Urothelium cell line (cell line): Measurements from ENCODE around the gene MRPL43.
"Not testable (repeated sequence)": the region's sequence is repeated elsewhere in the genome, so short reads cannot be mapped to it uniquely, and the experiment has no call there.

Source experiments
- DNase-seq: peaks from one replicate; pipeline ENCODE4 v3.0.0; 2011; ENCODE audit warnings: low spot score, mixed read lengths
- FAIRE-seq: peaks from 2 replicates; lab custom pipeline; 2011; peaks lifted over from hg19 to GRCh38; lab: Jason Lieb, UNC

MRPL43 gene

GRCh38 chr10:100986952-100987684, at the start of gene MRPL43, which contains the start of gene TWNK:
TSS of gene MRPL43 (minus strand) at chr10:100987497. CDS start at chr10:100987443, 54 bp downstream.
TSS of gene TWNK (plus strand) at chr10:100987543. CDS start at chr10:100988211, 668 bp downstream.
- peak; percentile 91 for DNase-seq
- peak; percentile 79 for FAIRE-seq

DNA sequence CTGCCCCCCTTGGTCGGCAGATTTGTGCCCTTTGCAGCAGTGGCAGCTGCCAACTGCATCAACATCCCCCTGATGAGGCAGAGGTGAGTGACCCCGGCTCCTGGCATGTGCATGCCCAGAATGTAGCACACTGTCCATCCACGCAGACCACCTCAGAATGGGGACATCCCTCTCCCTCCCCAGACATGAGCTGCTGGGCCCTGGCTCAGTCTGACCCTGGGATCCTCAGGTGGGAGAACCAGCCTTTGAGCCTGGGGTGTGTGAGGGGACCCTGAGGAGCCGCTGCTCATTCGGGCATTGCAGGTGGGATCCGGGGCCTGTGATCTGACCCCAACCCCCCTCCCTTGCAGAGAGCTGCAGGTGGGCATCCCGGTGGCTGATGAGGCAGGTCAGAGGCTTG, 49.4 kb upstream of the MRPL43 start:
- no peak for FAIRE-seq

DNA sequence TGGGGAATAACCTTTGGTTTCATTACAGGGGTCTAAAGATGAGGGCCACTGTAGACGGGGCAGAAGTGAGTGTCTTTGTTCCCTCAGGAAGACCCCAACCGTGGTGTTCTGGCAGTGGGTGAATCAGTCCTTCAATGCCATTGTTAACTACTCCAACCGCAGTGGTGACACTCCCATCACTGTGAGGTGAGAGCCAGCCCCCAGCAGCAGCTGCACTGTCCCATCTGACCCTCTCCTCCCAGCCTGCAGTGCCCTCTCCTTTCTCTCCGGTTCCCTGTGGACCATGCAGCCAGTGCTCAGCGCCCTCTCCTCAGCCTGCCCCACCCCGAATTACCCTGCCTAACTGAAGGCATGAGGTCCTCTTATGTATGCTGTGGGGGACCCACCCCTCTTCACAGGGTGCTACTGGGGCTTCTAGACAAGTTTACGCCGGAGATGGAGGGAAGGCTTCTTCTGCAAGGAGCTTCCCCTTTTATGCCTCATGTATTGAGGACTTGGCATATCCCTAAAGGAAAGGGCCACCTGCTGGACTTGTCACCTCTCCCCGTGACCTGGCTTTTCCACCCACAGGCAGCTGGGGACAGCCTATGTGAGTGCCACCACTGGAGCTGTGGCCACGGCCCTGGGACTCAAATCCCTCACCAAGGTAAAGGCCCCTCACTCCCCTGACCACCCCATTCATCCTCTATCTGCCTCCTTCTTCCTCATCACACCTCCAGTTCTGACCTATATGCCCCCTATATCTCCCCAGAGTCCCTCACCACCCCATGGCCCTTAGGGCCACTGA, 48.8 kb upstream of the MRPL43 start:
- FAIRE-seq: peak; percentile 37

More for the DNA sequence above, 49.4 kb upstream of the MRPL43 start:
- DNase-seq: no peak

GRCh38 chr10:101035314-101035713, 48.0 kb upstream of the MRPL43 start:
- FAIRE-seq (no peak), DNase-seq (no peak)

More for the DNA sequence above, 48.8 kb upstream of the MRPL43 start:
- DNase-seq: no peak

DNA sequence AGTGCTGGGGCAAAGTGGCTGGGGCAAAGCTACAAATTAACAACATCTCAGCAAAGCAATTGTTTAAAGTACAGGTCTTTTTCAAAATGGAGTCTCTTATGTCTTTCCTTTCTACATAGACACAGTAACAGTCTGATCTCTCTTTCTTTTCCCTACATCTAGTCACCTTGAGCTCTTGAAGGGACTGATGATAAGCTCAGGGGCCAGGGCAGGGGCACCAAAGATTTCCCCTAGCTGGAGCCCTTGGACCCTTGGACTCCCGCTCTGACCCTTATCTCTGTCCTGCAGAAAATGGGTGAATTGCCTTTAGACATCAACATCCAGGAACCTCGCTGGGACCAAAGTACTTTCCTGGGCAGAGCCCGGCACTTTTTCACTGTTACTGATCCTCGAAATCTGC, 47.1 kb upstream of the MRPL43 start:
- FAIRE-seq, DNase-seq: not testable (repeated sequence)

GRCh38 chr10:101033276-101033675, 46.0 kb upstream of the MRPL43 start:
- FAIRE-seq (no peak), DNase-seq (no peak)

GRCh38 chr10:101032637-101033224, 45.4 kb upstream of the MRPL43 start:
- FAIRE-seq (no peak), DNase-seq (peak; percentile 83)

GRCh38 chr10:101031796-101032636, 44.7 kb upstream of the MRPL43 start:
- DNase-seq: peak; percentile 77
- peak; percentile 69 for FAIRE-seq

GRCh38 chr10:101031128-101031795, 44.0 kb upstream of the MRPL43 start, which contains the start of the genes PDZD7 and SFXN3:
TSS of gene PDZD7 (minus strand) at chr10:101031129. CDS start at chr10:101030219, 910 bp downstream.
TSS of gene SFXN3 (plus strand) at chr10:101031234. CDS start at chr10:101034695, 3,461 bp downstream.
- DNase-seq (peak; percentile 98), FAIRE-seq (peak; percentile 56)

DNA sequence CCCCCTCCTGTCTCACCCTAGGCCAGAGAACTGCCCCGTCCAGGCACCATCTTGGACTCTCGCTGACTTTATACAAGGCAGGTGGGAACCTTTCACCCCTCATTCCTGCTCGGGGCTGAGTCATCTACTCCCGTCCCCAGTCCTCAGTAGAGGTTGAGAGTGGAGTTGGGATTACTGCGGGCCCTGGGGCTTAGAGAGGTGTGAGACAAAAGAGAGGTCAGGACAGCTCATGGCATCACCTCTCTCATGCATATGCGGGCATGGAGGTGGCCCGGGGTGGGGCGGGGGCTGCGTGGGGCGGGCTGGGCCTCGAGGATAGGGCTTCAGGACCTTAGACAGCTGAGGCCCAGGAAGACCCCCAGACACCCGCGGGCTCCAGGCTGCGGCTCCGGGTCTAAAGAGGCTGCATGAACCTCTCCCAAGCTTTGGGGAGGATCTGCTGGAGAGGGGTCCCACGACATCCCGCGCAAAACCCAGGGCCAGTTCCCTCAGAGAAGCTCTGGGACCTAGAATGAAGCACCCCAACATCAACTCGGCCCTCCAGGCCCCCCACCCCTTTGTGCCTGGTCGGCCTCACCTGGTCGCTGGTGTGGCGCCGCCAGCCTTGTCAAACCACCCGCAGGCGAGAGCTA, 43.3 kb upstream of the MRPL43 start:
- FAIRE-seq (no peak), DNase-seq (no peak)

GRCh38 chr10:101029520-101030295, 42.4 kb upstream of the MRPL43 start:
- peak; percentile 5 for FAIRE-seq
- no peak for DNase-seq

DNA sequence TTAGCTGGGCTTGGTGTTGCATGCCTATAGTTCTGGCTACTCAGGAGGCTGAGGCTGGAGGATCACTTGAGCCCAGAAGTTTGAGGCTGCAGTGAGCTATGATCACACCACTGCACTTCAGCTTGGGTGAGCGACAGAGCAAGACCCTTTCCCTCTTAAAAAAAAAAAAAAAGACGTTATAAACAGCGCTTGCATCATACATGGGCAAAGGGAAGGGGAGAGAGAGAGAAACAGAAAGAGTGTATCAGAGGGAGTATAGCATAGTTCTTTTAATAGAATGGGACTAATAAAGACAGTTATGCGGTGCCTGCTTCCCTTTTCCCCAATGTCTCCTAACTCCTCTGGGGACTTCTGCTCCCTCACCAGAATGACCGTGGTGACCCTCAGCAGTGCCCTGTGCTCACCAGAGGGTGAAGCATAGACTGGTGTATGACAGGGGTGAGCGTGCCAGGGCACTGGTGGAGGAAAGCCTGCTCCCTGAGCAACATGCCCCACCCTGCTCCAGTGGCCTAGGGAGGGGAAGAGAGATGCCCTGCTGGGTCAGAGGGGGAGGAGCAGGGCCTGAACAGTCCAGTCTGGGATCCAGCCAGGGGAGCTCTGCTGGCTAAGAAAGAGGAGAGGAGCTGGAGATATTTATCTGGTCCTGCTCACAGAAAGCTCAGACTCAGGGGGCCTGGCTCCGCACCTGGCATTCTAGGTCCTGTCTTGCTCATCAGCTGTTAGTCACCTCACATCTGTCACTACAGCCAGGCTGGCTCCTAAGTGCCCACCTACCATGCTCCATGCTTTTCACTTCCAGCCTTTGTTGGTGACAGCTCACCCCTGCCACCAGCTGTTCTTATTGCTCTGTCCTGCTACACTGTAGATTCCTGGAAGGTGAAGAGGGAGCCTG, 41.4 kb upstream of the MRPL43 start:
- FAIRE-seq: no peak
- no peak for DNase-seq

DNA sequence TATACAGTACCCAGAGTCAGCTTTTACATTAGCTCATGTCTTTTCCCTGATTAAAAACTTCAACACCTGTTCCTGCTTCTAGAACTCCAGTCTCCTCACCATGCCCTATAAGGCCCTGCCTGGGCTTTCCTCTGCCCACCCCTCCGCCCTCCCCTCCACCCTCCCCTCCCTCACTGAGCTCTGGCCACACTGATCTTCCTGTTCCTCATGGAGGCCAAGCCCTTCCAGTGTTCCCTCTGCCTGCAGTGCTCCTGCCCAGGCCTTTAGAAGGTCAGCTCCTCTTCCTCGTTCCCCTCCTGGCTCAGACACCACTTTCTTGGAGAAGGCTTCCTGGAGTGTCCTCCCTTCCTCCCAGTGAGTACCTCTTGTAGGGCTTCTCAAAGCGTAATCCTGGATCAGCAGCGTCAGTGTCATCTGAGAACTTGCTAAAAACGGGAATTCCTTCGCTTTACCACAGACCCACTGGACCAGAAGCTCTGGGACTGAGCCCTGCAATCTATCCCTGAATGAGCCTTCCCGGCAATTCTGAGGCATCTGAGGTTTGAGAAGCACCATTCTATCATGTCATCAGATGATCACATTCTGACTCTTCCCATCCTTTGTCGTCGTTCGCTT, 39.9 kb upstream of the MRPL43 start:
- FAIRE-seq: no peak
- no peak for DNase-seq

DNA sequence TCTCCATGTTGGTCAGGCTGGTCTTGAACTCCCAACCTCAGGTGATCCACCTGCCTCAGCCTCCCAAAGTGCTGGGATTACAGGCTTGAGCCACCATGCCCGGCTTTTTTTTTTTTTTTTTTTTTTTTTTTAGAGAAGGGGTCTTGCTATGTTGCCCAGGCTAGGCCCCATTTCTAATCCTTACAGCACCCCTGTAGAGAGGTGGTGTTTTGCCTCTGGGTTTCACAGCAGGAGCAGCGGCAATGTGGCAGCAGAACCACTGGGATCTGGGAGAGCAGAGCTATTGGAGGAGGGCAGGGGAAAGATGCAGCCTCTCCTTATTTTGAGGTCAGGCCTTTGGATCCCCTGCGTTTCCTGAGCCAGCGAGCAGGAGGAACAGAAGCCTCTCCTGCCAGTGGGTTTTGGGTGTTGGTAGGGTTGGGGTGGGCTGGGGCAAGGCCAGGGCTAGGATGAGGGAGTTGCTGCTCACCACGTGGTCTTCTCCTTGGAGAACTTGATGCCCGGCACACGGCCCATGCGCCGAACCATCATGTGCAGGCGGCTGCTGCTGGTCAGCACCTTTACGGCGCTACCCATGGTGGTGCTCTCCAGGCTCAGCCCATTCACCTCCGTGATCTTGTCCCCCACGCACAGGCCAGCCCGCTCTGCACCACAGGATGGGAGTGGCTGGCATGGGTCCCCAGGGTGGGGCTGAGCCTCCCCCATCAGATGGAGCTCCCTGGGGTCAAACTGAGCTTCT, 35.8 kb upstream of the MRPL43 start:
- FAIRE-seq: no peak
- no peak for DNase-seq

GRCh38 chr10:101021692-101022251, 34.5 kb upstream of the MRPL43 start:
- DNase-seq (no peak), FAIRE-seq (no peak)

- FAIRE-seq (no peak), DNase-seq (no peak)
Measured at GRCh38 chr10:101021239-101021638, 33.9 kb upstream of the MRPL43 start.
